HL-60 (cell line): Measurements from ENCODE around the gene DNAJC25.
"Not testable (repeated sequence)": the region's sequence is repeated elsewhere in the genome, so short reads cannot be mapped to it uniquely, and the experiment has no call there.

Experiments used
- DNase-seq, 2 experiments: peaks; one replicate each; pipeline ENCODE4 v3.0.0-alpha.2; 2010 to 2020; ENCODE audit warnings: low read depth in 1 of 2, low spot score in 1 of 2
- H3K27ac ChIP-seq: fragments of 250-450 bp; sonication (Bioruptor Pico); replicated peaks from 2 replicates; pipeline ENCODE4 v1.5.1; 2020; ENCODE audit warnings: mild to moderate bottlenecking, moderate library complexity
- H3K27me3 ChIP-seq: fragments of 250-450 bp; sonication (Bioruptor Pico); 2 replicates; pipeline ENCODE4 v1.5.1; 2021; ENCODE audit warnings: mild to moderate bottlenecking, moderate library complexity; ENCODE audit not compliant: insufficient read depth, poor library complexity, severe bottlenecking
- H3K4me3 ChIP-seq: replicated peaks from 2 replicates; pipeline ENCODE4 v1.5.1; 2011; ENCODE audit warnings: mild to moderate bottlenecking, control low read depth, low read length; ENCODE audit not compliant: insufficient read depth
- CTCF ChIP-seq: IDR thresholded peaks from one replicate; pipeline ENCODE4 v1.5.1; 2011; ENCODE audit warnings: low read length, control low read depth, inconsistent platforms; ENCODE audit not compliant: insufficient read depth
- GABPA ChIP-seq: IDR thresholded peaks from 2 replicates; pipeline ENCODE4 v1.6.1; 2012; ENCODE audit warnings: low read depth
- POLR2AphosphoS5 ChIP-seq: IDR thresholded peaks from 2 replicates; pipeline ENCODE4 v1.6.1; 2012; ENCODE audit warnings: low read depth
- REST ChIP-seq: IDR thresholded peaks from 2 replicates; pipeline ENCODE4 v1.6.1; 2012; ENCODE audit warnings: low read depth; ENCODE audit not compliant: insufficient replicate concordance
- SPI1 ChIP-seq: IDR thresholded peaks from 2 replicates; pipeline ENCODE4 v1.6.1; 2012; ENCODE audit warnings: low read depth, mild to moderate bottlenecking, borderline replicate concordance

DNAJC25 gene

GRCh38 chr9:111613436-111614040, 17.6 kb upstream of the DNAJC25 start:
- TF ChIP-seq CTCF (no peak), POLR2AphosphoS5 (no peak)
- no peaks in the 10 kb centered on the region for H3K27me3 ChIP-seq
- no peak overlapping the region for H3K27ac ChIP-seq
- H3K4me3 ChIP-seq: no peak overlapping the region
- DNase-seq: no peak

- TF ChIP-seq POLR2AphosphoS5: no peak
- TF ChIP-seq REST: no peak
- TF ChIP-seq GABPA: no peak
- TF ChIP-seq SPI1: no peak
- TF ChIP-seq CTCF: no peak
- no peak overlapping the region for H3K4me3 ChIP-seq
Observed at GRCh38 chr9:111615928-111616327, 15.2 kb upstream of the DNAJC25 start.

GRCh38 chr9:111617349-111617748, 13.8 kb upstream of the DNAJC25 start:
- DNase-seq, H3K27ac ChIP-seq, H3K4me3 ChIP-seq, H3K27me3 ChIP-seq: not testable (repeated sequence)

More at GRCh38 chr9:111615928-111616327, 15.2 kb upstream of the DNAJC25 start:
- Histone ChIP-seq H3K27me3 (no peaks in the 10 kb centered on the region), H3K27ac (no peak overlapping the region)
- no peak for DNase-seq

GRCh38 chr9:111621895-111622480, 9.1 kb upstream of the DNAJC25 start:
- H3K27me3 ChIP-seq: no peaks in the 10 kb centered on the region
- peak in 1 of 2 experiments; percentile 28 for DNase-seq
- no peak overlapping the region for H3K4me3 ChIP-seq
- no peak overlapping the region for H3K27ac ChIP-seq
- TF ChIP-seq CTCF: peak; percentile 65
- no peak for TF ChIP-seq POLR2AphosphoS5

GRCh38 chr9:111622626-111623025, 8.5 kb upstream of the DNAJC25 start:
- TF ChIP-seq POLR2AphosphoS5 (no peak), CTCF (no peak), SPI1 (no peak), REST (no peak), GABPA (no peak)
- Histone ChIP-seq H3K27ac (no peak overlapping the region), H3K27me3 (no peaks in the 10 kb centered on the region), H3K4me3 (no peak overlapping the region)
- DNase-seq: no peak
